ENCODE measurements around the gene SH3RF1.

SH3RF1 gene

GRCh38 chr4:169254546-169254983, 16.2 kb downstream of the SH3RF1 start:
- TF ChIP-seq, protein P1, sequence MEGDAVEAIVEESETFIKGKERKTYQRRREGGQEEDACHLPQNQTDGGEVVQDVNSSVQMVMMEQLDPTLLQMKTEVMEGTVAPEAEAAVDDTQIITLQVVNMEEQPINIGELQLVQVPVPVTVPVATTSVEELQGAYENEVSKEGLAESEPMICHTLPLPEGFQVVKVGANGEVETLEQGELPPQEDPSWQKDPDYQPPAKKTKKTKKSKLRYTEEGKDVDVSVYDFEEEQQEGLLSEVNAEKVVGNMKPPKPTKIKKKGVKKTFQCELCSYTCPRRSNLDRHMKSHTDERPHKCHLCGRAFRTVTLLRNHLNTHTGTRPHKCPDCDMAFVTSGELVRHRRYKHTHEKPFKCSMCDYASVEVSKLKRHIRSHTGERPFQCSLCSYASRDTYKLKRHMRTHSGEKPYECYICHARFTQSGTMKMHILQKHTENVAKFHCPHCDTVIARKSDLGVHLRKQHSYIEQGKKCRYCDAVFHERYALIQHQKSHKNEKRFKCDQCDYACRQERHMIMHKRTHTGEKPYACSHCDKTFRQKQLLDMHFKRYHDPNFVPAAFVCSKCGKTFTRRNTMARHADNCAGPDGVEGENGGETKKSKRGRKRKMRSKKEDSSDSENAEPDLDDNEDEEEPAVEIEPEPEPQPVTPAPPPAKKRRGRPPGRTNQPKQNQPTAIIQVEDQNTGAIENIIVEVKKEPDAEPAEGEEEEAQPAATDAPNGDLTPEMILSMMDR (IDR thresholded peaks at IDR 0.05; ENCODE audit: extremely low read depth, missing control alignments) = no peak
- no peak for DNase-seq (ENCODE audit: low spot score)

- no peak for DNase-seq (ENCODE audit: low spot score)
- TF ChIP-seq, protein P1 (IDR thresholded peaks at IDR 0.05; ENCODE audit: extremely low read depth, missing control alignments) = no peak
These were observed 16.9 kb downstream of the SH3RF1 start for GRCh38 chr4:169253904-169254303.

- no peak for DNase-seq (ENCODE audit: low spot score)
- TF ChIP-seq, protein P1 (IDR thresholded peaks at IDR 0.05; ENCODE audit: extremely low read depth, missing control alignments) = no peak
These were observed 17.6 kb downstream of the SH3RF1 start for GRCh38 chr4:169253113-169253671.

GRCh38 chr4:169252339-169253112, 18.2 kb downstream of the SH3RF1 start:
- TF ChIP-seq, protein P1 (IDR thresholded peaks at IDR 0.05; ENCODE audit: extremely low read depth, missing control alignments) = no peak
- DNase-seq (ENCODE audit: low spot score) = no peak

DNA sequence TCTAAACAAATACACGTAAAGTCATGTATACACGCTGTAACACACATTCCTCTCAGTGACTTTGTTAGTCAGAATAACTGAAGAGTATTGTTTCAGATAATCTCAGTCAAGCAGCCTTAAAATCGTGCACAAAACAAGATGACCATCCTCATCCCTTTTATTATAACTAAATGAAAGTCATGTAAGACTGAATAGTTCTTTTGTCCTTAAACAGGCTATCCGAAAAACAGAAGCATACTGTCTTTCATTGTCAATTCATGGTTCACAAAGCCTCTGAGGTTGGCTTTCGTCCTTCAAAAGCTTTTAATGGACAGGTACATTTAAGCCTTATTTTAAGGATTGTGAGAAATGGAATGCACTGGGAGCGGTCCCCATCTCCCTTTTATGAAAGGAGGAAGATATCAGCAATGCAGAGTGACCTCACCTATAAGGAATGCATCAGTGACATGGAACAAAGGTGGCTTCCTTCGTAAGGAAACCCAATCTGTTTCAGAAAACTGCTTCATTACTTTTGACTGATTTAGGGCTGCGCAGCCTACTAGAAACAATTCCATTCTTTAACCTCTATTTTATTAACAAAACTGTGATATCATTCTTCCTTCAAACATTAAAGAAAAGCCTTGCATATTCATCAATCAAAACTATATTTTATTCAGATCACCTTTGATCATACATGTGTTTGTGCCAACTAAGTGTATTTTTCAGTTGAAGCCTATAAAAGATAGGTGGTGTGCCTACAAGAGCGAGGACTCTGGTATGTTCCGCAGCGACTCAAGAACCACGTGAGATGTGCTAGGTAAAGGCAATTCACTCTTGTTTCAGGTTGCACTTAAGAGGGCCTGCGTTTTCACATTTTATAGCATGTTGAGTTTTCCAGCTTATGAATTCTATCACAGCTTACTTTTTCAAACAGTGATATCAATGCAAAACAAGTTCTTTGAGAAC, 19.2 kb downstream of the SH3RF1 start:
- DNase-seq (ENCODE audit: low spot score) = no peak
- TF ChIP-seq, protein P1 (IDR thresholded peaks at IDR 0.05; ENCODE audit: extremely low read depth, missing control alignments) = no peak

- TF ChIP-seq, protein P1 (IDR thresholded peaks at IDR 0.05; ENCODE audit: extremely low read depth, missing control alignments) = no peak
- no peak for DNase-seq (ENCODE audit: low spot score)
These were observed 20.0 kb downstream of the SH3RF1 start for GRCh38 chr4:169250796-169251195.

Measured in GM20000 (cell line).